Panc1 (cell line): ENCODE measurements around the gene TMEM167A. TPM values are rescaled to one million over a fixed set of nuclear protein-coding genes. Genes with fewer than 3 reads are reported as not detected.

Experiments used
- ATAC-seq: fragments of 200-7000 bp; cut with Tn5 transposase; 2 replicates; pipeline ENCODE4 v1.9.1; 2020; ENCODE audit warnings: mild to moderate bottlenecking, moderate library complexity
- BruUV-seq: library from RNA; stranded (reverse); fragments of 400-500 nt; replicated peaks from 2 replicates; lab custom pipeline; 2021; lab: Mats Ljungman, UMichigan
- CTCF ChIA-PET: fragments of 300-600 bp; sonication (Branson Sonifier 250); formaldehyde crosslinking; loops from one replicate; lab custom pipeline; 2022; ENCODE audit warnings: antibody characterized with exemption; lab: Charles Lee
- POLR2A ChIA-PET: fragments of 300-600 bp; sonication (Branson Sonifier 250); formaldehyde crosslinking; loops from one replicate; lab custom pipeline; 2022; ENCODE audit warnings: antibody characterized with exemption; lab: Charles Lee
- DNase-seq: peaks from one replicate; pipeline ENCODE4 v3.0.0-alpha.2; 2010; ENCODE audit warnings: low read depth, low spot score
- H3K27ac ChIP-seq: 2 replicates; pipeline ENCODE4 v1.5.1; 2011; ENCODE audit warnings: mild to moderate bottlenecking, low read length, inconsistent platforms
- H3K27me3 ChIP-seq: fragments of 200-500 bp; sonication (Bioruptor generic); 2 replicates; pipeline ENCODE4 v1.6.0; 2014; ENCODE audit warnings: low read length, inconsistent platforms; ENCODE audit not compliant: control insufficient read depth, insufficient read depth
- H3K36me3 ChIP-seq: fragments of 200-500 bp; sonication (Bioruptor generic); 2 replicates; pipeline ENCODE4 v1.5.1; 2014; ENCODE audit warnings: inconsistent platforms, mild to moderate bottlenecking, low read length, moderate library complexity; ENCODE audit not compliant: control insufficient read depth, insufficient read depth
- H3K4me1 ChIP-seq: 2 replicates; pipeline ENCODE4 v1.5.1; 2011; ENCODE audit warnings: inconsistent platforms, mild to moderate bottlenecking, low read length, moderate library complexity; ENCODE audit not compliant: control insufficient read depth, insufficient read depth
- H3K4me3 ChIP-seq, 2 experiments: 2 replicates each; pipeline ENCODE4 v1.5.1; 2011 to 2012; ENCODE audit warnings: low read depth in 2 of 2, low read length in 2 of 2, mild to moderate bottlenecking in 2 of 2, inconsistent platforms in 1 of 2, moderate library complexity in 1 of 2
- H3K9me3 ChIP-seq: fragments of 200-500 bp; sonication (Bioruptor generic); 2 replicates; pipeline ENCODE4 v1.5.1; 2014; ENCODE audit warnings: low read depth, mild to moderate bottlenecking, inconsistent platforms, low read length, moderate library complexity; ENCODE audit not compliant: control insufficient read depth, insufficient read depth
- CTCF ChIP-seq: fragments of 450-650 bp; IDR thresholded peaks from 2 replicates; pipeline ENCODE4 v1.5.1; 2017; ENCODE audit warnings: mild to moderate bottlenecking
- POLR2AphosphoS5 ChIP-seq: IDR thresholded peaks from 2 replicates; pipeline ENCODE4 v1.6.1; 2012; ENCODE audit warnings: mild to moderate bottlenecking, low read depth, low read length, moderate library complexity
- SIN3A ChIP-seq: IDR thresholded peaks from 2 replicates; pipeline ENCODE4 v1.6.1; 2012; ENCODE audit warnings: low read depth, mild to moderate bottlenecking, low read length, moderate library complexity, borderline replicate concordance; ENCODE audit not compliant: insufficient read depth
- TCF7L2 ChIP-seq: IDR thresholded peaks from 2 replicates; pipeline ENCODE4 v1.6.1; 2011; ENCODE audit warnings: mild to moderate bottlenecking, low read depth, low read length, inconsistent platforms
- in situ Hi-C: cut with HindIII; loops from 2 replicates; pipeline ENCODE4 v1.10.0; 2016; ENCODE audit warnings: low sequenced_read_pairs, low pct_unique_long_range_greater_than_20kb
- intact Hi-C: fragments of 100-400 bp; cut with micrococcal nuclease; formaldehyde crosslinking; loops from one replicate; pipeline ENCODE4 v1.10.0; 2022; ENCODE audit not compliant: unreplicated experiment
- total RNA-seq: library from RNA; stranded (reverse); gene quantifications from one replicate; pipeline ENCODE4 v1.2.1, GENCODE V29; 2021; ENCODE audit not compliant: unreplicated experiment
- TF ChIP-seq, protein P1 (sequence below), 2 experiments: IDR thresholded peaks; 2 replicates each; pipeline ENCODE4 v1.6.1; 2011 to 2012; ENCODE audit warnings: low read depth in 2 of 2, control low read depth in 1 of 2, low read length in 1 of 2, mild to moderate bottlenecking in 1 of 2, moderate library complexity in 1 of 2; ENCODE audit not compliant: insufficient read depth in 1 of 2

The TMEM167A gene
- total RNA-seq, 1 experiment from 2014 or later = 117 TPM

GRCh38 chr5:83015676-83016075 is 61.5 kb downstream of the TMEM167A start:
- no TSS peak for BruUV-seq
- TF ChIP-seq SIN3A (no peak), TCF7L2 (no peak), POLR2AphosphoS5 (no peak), CTCF (no peak)
- TF ChIP-seq, protein P1, sequence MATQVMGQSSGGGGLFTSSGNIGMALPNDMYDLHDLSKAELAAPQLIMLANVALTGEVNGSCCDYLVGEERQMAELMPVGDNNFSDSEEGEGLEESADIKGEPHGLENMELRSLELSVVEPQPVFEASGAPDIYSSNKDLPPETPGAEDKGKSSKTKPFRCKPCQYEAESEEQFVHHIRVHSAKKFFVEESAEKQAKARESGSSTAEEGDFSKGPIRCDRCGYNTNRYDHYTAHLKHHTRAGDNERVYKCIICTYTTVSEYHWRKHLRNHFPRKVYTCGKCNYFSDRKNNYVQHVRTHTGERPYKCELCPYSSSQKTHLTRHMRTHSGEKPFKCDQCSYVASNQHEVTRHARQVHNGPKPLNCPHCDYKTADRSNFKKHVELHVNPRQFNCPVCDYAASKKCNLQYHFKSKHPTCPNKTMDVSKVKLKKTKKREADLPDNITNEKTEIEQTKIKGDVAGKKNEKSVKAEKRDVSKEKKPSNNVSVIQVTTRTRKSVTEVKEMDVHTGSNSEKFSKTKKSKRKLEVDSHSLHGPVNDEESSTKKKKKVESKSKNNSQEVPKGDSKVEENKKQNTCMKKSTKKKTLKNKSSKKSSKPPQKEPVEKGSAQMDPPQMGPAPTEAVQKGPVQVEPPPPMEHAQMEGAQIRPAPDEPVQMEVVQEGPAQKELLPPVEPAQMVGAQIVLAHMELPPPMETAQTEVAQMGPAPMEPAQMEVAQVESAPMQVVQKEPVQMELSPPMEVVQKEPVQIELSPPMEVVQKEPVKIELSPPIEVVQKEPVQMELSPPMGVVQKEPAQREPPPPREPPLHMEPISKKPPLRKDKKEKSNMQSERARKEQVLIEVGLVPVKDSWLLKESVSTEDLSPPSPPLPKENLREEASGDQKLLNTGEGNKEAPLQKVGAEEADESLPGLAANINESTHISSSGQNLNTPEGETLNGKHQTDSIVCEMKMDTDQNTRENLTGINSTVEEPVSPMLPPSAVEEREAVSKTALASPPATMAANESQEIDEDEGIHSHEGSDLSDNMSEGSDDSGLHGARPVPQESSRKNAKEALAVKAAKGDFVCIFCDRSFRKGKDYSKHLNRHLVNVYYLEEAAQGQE (IDR thresholded peaks at IDR 0.05; ENCODE audit: insufficient read depth in 1 of 2, low read depth in 2 of 2, low read length in 1 of 2) = no peak
- intact Hi-C loops (no loop called here), in situ Hi-C loops (no loop called here)
- Histone ChIP-seq H3K4me3 (no peak overlapping the region), H3K27ac (no peak overlapping the region), H3K9me3 (no peaks in the 10 kb centered on the region), H3K27me3 (no peaks in the 10 kb centered on the region; the same call in 1 of the 2 replicates), H3K36me3 (no peaks in the 10 kb centered on the region), H3K4me1 (no peaks in the 10 kb centered on the region)
- ChIA-PET POLR2A (no interaction called here), CTCF (no interaction called here)
- no peak for DNase-seq
- ATAC-seq = no peak

DNA sequence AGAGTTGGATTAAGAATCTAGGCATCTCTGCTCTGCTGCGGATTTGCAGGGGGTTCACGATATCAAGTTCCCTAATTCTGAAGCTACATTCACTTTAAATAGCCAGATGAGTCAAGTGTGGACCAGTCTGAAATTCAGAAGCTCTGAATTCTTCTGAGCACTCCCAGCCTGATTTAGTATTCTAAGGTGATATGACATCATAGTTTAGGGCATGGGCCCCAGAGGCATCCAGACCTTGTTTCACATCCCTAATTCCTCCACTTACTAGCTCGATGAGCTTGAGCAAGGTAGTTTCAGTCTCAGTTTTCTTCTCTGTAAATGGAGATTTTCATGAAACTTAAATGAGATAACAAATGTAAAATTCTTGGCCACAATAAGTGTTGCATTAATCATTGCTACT is 65.2 kb downstream of the TMEM167A start:
- BruUV-seq = no TSS peak
- intact Hi-C loops = no loop called here
- ATAC-seq = no peak
- DNase-seq = no peak
- in situ Hi-C loops = no loop called here
- no peak overlapping the region for H3K27ac ChIP-seq
- H3K27me3 ChIP-seq = no peaks in the 10 kb centered on the region
- TF ChIP-seq TCF7L2 (no peak), POLR2AphosphoS5 (no peak), SIN3A (no peak), CTCF (no peak)
- TF ChIP-seq, protein P1 (IDR thresholded peaks at IDR 0.05; ENCODE audit: insufficient read depth in 1 of 2, low read depth in 2 of 2, low read length in 1 of 2) = no peak
- ChIA-PET CTCF (no interaction called here), POLR2A (no interaction called here)
- H3K4me1 ChIP-seq = no peaks in the 10 kb centered on the region
- no peak overlapping the region for H3K4me3 ChIP-seq
- H3K9me3 ChIP-seq = no peaks in the 10 kb centered on the region
- H3K36me3 ChIP-seq = no peaks in the 10 kb centered on the region
